ENCODE measurements around the gene LCN1. TPM values are rescaled to one million over a fixed set of nuclear protein-coding genes. Genes with fewer than 3 reads are reported as not detected.

Gene LCN1
- total RNA-seq, 1 donor from 2014 or later = not detected

DNA sequence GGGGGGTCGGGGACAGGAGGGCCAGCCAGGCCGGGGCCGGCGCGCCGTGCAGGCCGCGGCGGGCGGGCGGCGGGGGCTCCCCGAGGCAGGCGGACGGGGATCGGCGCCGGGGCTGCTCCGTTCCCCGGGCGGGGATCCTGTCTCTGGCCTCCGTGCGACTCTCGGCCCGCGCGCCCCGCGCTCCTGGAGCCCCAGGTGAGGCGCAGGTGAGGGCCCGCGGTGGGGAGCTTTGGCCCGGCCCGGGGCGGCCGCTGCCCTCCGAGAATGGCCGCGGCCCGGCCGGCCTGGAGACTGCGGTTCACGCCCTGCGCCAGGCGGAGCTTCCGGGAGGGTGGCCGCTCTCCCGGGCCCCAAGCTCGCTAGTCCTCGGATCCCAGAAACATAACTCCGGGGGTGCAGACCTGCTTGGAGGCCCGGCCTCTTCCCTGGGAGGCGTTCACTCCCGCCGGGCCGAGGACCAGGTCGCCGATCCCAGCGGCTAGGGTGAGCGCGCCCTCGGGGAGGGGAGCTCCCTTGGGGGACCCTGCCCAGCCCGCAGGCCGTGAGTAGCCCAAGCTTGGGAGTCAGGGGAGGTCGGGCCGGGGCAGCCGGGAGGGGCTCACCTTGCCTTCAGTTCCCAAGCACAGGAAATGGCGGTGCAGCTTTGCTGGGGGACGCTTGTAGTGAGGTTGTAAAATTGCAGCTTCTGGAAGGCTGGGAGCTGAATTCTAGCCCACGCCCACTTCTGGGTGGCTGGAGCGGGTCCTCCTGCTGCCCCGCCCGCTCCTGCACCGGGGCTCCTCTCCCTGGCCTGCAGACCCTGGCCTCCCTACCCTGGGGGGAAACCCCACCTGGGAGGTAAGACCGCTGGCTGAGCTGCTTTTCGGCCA lies 40.9 kb upstream of the LCN1 start:
- Mint-ChIP-seq H3K36me3 (ENCODE audit: unreplicated experiment) (peaks cover 9% of the 10 kb centered on the region), H3K27ac (ENCODE audit: unreplicated experiment) (peak overlapping the region; percentile 23), H3K9me3 (ENCODE audit: unreplicated experiment) (no peaks in the 10 kb centered on the region), H3K4me1 (ENCODE audit: unreplicated experiment) (peaks cover 10% of the 10 kb centered on the region), H3K4me3 (ENCODE audit: unreplicated experiment) (peak overlapping the region; percentile 65), H3K27me3 (ENCODE audit: unreplicated experiment) (no peaks in the 10 kb centered on the region)
- TF ChIP-seq, protein P1, sequence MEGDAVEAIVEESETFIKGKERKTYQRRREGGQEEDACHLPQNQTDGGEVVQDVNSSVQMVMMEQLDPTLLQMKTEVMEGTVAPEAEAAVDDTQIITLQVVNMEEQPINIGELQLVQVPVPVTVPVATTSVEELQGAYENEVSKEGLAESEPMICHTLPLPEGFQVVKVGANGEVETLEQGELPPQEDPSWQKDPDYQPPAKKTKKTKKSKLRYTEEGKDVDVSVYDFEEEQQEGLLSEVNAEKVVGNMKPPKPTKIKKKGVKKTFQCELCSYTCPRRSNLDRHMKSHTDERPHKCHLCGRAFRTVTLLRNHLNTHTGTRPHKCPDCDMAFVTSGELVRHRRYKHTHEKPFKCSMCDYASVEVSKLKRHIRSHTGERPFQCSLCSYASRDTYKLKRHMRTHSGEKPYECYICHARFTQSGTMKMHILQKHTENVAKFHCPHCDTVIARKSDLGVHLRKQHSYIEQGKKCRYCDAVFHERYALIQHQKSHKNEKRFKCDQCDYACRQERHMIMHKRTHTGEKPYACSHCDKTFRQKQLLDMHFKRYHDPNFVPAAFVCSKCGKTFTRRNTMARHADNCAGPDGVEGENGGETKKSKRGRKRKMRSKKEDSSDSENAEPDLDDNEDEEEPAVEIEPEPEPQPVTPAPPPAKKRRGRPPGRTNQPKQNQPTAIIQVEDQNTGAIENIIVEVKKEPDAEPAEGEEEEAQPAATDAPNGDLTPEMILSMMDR (IDR thresholded peaks at IDR 0.05) = no peak
- no peak for DNase-seq (ENCODE audit: extremely low spot score, unreplicated experiment)

- Mint-ChIP-seq H3K27ac (ENCODE audit: unreplicated experiment) (peak overlapping the region; percentile 23), H3K36me3 (ENCODE audit: unreplicated experiment) (peaks cover 13% of the 10 kb centered on the region), H3K9me3 (ENCODE audit: unreplicated experiment) (no peaks in the 10 kb centered on the region), H3K27me3 (ENCODE audit: unreplicated experiment) (no peaks in the 10 kb centered on the region), H3K4me3 (ENCODE audit: unreplicated experiment) (peak overlapping the region; percentile 65), H3K4me1 (ENCODE audit: unreplicated experiment) (peaks cover 10% of the 10 kb centered on the region)
- DNase-seq (ENCODE audit: extremely low spot score, unreplicated experiment) = no peak
- TF ChIP-seq, protein P1 (IDR thresholded peaks at IDR 0.05) = no peak
Measured at GRCh38 chr9:135480940-135481310, 40.3 kb upstream of the LCN1 start.

GRCh38 chr9:135482015-135482754 lies 39.1 kb upstream of the LCN1 start:
- no peaks in the 10 kb centered on the region for H3K27me3 Mint-ChIP-seq (ENCODE audit: unreplicated experiment)
- H3K9me3 Mint-ChIP-seq (ENCODE audit: unreplicated experiment) = no peaks in the 10 kb centered on the region
- H3K4me1 Mint-ChIP-seq (ENCODE audit: unreplicated experiment) = peaks cover 10% of the 10 kb centered on the region
- no peak for DNase-seq (ENCODE audit: extremely low spot score, unreplicated experiment)
- peak overlapping the region; percentile 44 for H3K4me3 Mint-ChIP-seq (ENCODE audit: unreplicated experiment)
- TF ChIP-seq, protein P1 (IDR thresholded peaks at IDR 0.05) = no peak
- H3K36me3 Mint-ChIP-seq (ENCODE audit: unreplicated experiment) = peaks cover 15% of the 10 kb centered on the region
- H3K27ac Mint-ChIP-seq (ENCODE audit: unreplicated experiment) = no peak overlapping the region

- TF ChIP-seq, protein P1 (IDR thresholded peaks at IDR 0.05) = no peak
Measured at GRCh38 chr9:135484460-135485277, 36.6 kb upstream of the LCN1 start.

More at GRCh38 chr9:135484460-135485277, 36.6 kb upstream of the LCN1 start:
- Mint-ChIP-seq H3K9me3 (ENCODE audit: unreplicated experiment) (no peaks in the 10 kb centered on the region), H3K27ac (ENCODE audit: unreplicated experiment) (no peak overlapping the region), H3K4me3 (ENCODE audit: unreplicated experiment) (no peak overlapping the region), H3K4me1 (ENCODE audit: unreplicated experiment) (peaks cover 8% of the 10 kb centered on the region), H3K36me3 (ENCODE audit: unreplicated experiment) (peaks cover 18% of the 10 kb centered on the region), H3K27me3 (ENCODE audit: unreplicated experiment) (no peaks in the 10 kb centered on the region)
- DNase-seq (ENCODE audit: extremely low spot score, unreplicated experiment) = no peak

Data from osteocyte (in vitro differentiated cells).